ENCODE results near the gene OTUD3.
A peak's percentile ranks its signal among the peaks of the same experiment; 100 is the strongest.
"Not testable (repeated sequence)": the region's sequence is repeated elsewhere in the genome, so short reads cannot be mapped to it uniquely, and the experiment has no call there.

The OTUD3 gene

GRCh38 chr1:19879661-19880060, 2.5 kb upstream of the OTUD3 start:
- H3K4me3 ChIP-seq (ENCODE audit: low read length), result no peak overlapping the region
- DNase-seq (ENCODE audit: low read depth), result no peak
- TF ChIP-seq, protein P1, sequence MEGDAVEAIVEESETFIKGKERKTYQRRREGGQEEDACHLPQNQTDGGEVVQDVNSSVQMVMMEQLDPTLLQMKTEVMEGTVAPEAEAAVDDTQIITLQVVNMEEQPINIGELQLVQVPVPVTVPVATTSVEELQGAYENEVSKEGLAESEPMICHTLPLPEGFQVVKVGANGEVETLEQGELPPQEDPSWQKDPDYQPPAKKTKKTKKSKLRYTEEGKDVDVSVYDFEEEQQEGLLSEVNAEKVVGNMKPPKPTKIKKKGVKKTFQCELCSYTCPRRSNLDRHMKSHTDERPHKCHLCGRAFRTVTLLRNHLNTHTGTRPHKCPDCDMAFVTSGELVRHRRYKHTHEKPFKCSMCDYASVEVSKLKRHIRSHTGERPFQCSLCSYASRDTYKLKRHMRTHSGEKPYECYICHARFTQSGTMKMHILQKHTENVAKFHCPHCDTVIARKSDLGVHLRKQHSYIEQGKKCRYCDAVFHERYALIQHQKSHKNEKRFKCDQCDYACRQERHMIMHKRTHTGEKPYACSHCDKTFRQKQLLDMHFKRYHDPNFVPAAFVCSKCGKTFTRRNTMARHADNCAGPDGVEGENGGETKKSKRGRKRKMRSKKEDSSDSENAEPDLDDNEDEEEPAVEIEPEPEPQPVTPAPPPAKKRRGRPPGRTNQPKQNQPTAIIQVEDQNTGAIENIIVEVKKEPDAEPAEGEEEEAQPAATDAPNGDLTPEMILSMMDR (IDR thresholded peaks at IDR 0.05; ENCODE audit: insufficient read depth, low read depth, low read length, missing control alignments), result no peak

- not testable (repeated sequence) for H3K4me3 ChIP-seq (ENCODE audit: low read length); DNase-seq (ENCODE audit: low read depth)
Measured at GRCh38 chr1:19880841-19881240, 1.4 kb upstream of the OTUD3 start.

- H3K4me3 ChIP-seq (ENCODE audit: low read length), result no peak overlapping the region
- peak; percentile 54 for DNase-seq (ENCODE audit: low read depth)
Measured at GRCh38 chr1:19884312-19884711, 2.1 kb downstream of the OTUD3 start.

GRCh38 chr1:19885821-19886220, 3.6 kb downstream of the OTUD3 start:
- H3K4me3 ChIP-seq (ENCODE audit: low read length), result no peak overlapping the region
- TF ChIP-seq, protein P1 (IDR thresholded peaks at IDR 0.05; ENCODE audit: insufficient read depth, low read depth, low read length, missing control alignments), result no peak
- peak; percentile 66 for DNase-seq (ENCODE audit: low read depth)

More at GRCh38 chr1:19884312-19884711, 2.1 kb downstream of the OTUD3 start:
- TF ChIP-seq, protein P1 (IDR thresholded peaks at IDR 0.05; ENCODE audit: insufficient read depth, low read depth, low read length, missing control alignments), result no peak

GRCh38 chr1:19888112-19888511, 5.9 kb downstream of the OTUD3 start:
- TF ChIP-seq, protein P1 (IDR thresholded peaks at IDR 0.05; ENCODE audit: insufficient read depth, low read depth, low read length, missing control alignments), result no peak
- no peak for DNase-seq (ENCODE audit: low read depth)
- H3K4me3 ChIP-seq (ENCODE audit: low read length), result no peak overlapping the region

DNA sequence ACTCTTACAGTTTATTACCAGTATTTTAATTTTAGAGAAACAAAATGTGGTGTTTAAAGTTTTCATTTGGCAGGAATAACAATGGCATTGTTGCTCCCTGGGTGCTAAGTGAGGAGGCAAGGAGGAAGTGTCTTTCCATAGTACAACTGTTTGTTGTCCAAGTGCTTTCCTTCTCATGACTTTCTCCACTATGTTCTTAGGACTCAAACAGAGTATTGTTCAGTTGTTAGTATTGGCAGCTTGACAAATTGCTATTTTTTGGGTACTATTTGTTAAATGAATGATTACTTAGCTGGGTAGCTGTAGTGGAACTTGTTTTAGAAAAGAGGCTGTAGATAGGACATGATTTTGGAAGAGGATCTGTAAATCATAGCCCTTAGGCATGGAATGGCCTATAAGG, 7.5 kb downstream of the OTUD3 start:
- DNase-seq (ENCODE audit: low read depth), result no peak
- TF ChIP-seq, protein P1 (IDR thresholded peaks at IDR 0.05; ENCODE audit: insufficient read depth, low read depth, low read length, missing control alignments), result no peak

DNA sequence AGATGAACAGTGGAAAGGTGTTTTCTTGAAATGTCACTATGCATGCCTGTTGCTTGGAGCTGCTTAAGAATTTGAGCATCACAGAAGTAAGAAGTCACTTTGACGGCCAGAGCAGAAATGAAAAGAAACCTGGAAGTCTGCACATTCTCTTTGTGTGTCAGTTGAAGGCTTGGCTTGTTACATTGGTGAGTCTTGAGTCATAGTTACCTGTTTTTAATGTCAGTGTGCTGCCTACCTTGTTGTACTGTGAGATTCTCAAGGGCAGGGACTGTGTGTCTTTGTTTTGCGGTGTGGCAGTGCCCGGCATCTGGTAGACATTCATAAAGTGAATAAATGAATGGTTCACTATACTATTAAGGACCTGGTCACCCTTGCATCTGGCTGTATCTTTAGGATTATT, 9.9 kb downstream of the OTUD3 start:
- DNase-seq (ENCODE audit: low read depth), result peak; percentile 52
- no peak overlapping the region for H3K4me3 ChIP-seq (ENCODE audit: low read length)
- TF ChIP-seq, protein P1 (IDR thresholded peaks at IDR 0.05; ENCODE audit: insufficient read depth, low read depth, low read length, missing control alignments), result no peak

More for the DNA sequence above, 7.5 kb downstream of the OTUD3 start:
- H3K4me3 ChIP-seq (ENCODE audit: low read length), result no peak overlapping the region

Data from epithelial cell of esophagus (primary cell).